ENCODE data around the gene CACNG4. TPM values are rescaled to one million over a fixed set of nuclear protein-coding genes. Genes with fewer than 3 reads are reported as not detected.

Gene CACNG4
- total RNA-seq, 2 experiments from 2014 or later = not detected

- H3K27ac ChIP-seq (ENCODE audit: low read depth, low read length, poor library complexity, severe bottlenecking) = no peak overlapping the region
- no peaks in the 10 kb centered on the region for H3K4me1 ChIP-seq (ENCODE audit: insufficient read depth, low read length, poor library complexity, severe bottlenecking)
- intact Hi-C loops (cut with micrococcal nuclease; ENCODE audit: unreplicated experiment) = no loop called here
- H3K9me3 ChIP-seq (ENCODE audit: low read length) = no peaks in the 10 kb centered on the region
- H3K36me3 ChIP-seq (ENCODE audit: insufficient read depth, low read length) = no peaks in the 10 kb centered on the region
- CTCF ChIA-PET (ENCODE audit: unreplicated experiment) = no interaction called here
- DNase-seq (ENCODE audit: low spot score) = no peak
- H4K20me1 ChIP-seq (ENCODE audit: insufficient read depth, low read length) = no peaks in the 10 kb centered on the region
- H3K4me3 ChIP-seq (ENCODE audit: low read depth, low read length, poor library complexity, severe bottlenecking) = no peak overlapping the region
- no TSS peak for BruUV-seq (replicated peaks)
- POLR2A ChIA-PET = interaction anchor here (0.6 kb wide), 1 partner anchor 1215 kb away, joined by 3 read pairs; no protein-coding TSS in a partner anchor
- TF ChIP-seq EZH2phosphoT487 (IDR thresholded peaks at IDR 0.05; ENCODE audit: borderline replicate concordance, low read depth, low read length) = no peak
- H3K79me2 ChIP-seq (ENCODE audit: insufficient read depth, low read depth, low read length) = no peaks in the 10 kb centered on the region
- no peak overlapping the region for H2AFZ ChIP-seq (ENCODE audit: low read length)
- H3K9me2 ChIP-seq (ENCODE audit: insufficient read depth, low read length) = no peaks in the 10 kb centered on the region
- H3K4me2 ChIP-seq (ENCODE audit: low read length) = no peak overlapping the region
These were observed 23.7 kb downstream of the CACNG4 start for GRCh38 chr17:66988069-66988798.

DNA sequence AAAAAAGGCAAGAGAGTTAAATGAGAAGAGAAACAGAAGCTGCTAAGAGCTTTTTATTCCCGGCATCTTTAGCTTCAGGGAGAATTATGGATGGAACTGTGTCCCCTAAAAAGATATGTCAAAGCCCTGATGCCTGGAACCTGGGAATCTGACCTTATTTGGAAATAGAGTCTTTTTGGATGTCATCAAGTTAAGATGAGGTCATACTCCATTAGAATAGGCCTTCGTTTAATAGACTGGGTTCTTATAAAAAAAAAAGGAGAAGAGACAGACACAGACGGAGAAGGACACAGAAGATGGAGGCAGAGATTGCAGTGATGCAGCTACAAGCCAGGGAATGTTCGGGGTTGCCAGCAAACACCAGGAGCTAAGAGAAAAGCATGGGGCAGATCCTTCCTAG lies 24.6 kb downstream of the CACNG4 start:
- Histone ChIP-seq H3K79me2 (ENCODE audit: insufficient read depth, low read depth, low read length) (no peaks in the 10 kb centered on the region), H3K4me3 (ENCODE audit: low read depth, low read length, poor library complexity, severe bottlenecking) (no peak overlapping the region), H4K20me1 (ENCODE audit: insufficient read depth, low read length) (no peaks in the 10 kb centered on the region), H3K36me3 (ENCODE audit: insufficient read depth, low read length) (no peaks in the 10 kb centered on the region), H3K9me3 (ENCODE audit: low read length) (no peaks in the 10 kb centered on the region), H2AFZ (ENCODE audit: low read length) (no peak overlapping the region), H3K27ac (ENCODE audit: low read depth, low read length, poor library complexity, severe bottlenecking) (no peak overlapping the region), H3K4me1 (ENCODE audit: insufficient read depth, low read length, poor library complexity, severe bottlenecking) (no peaks in the 10 kb centered on the region), H3K9me2 (ENCODE audit: insufficient read depth, low read length) (no peaks in the 10 kb centered on the region), H3K4me2 (ENCODE audit: low read length) (no peak overlapping the region)
- TF ChIP-seq CTCF (conservative IDR thresholded peaks at IDR 0.05; ENCODE audit: low read length) = no peak
- no peak for TF ChIP-seq EZH2phosphoT487 (IDR thresholded peaks at IDR 0.05; ENCODE audit: borderline replicate concordance, low read depth, low read length)
- POLR2A ChIA-PET = interaction anchor here (0.6 to 0.7 kb wide), 3 partner anchors 15 to 1215 kb away, joined by 3 to 5 read pairs (median 3); no protein-coding TSS in a partner anchor
- no TSS peak for BruUV-seq (replicated peaks)
- no peak for DNase-seq (ENCODE audit: low spot score)
- CTCF ChIA-PET (ENCODE audit: unreplicated experiment) = interaction anchor here (0.6 kb wide), 1 partner anchor 221 kb away, joined by 3 read pairs; no protein-coding TSS in a partner anchor
- intact Hi-C loops (cut with micrococcal nuclease; ENCODE audit: unreplicated experiment) = no loop called here

GRCh38 chr17:66989579-66989978 lies 25.1 kb downstream of the CACNG4 start:
- Histone ChIP-seq H3K4me1 (ENCODE audit: insufficient read depth, low read length, poor library complexity, severe bottlenecking) (no peaks in the 10 kb centered on the region), H3K9me3 (ENCODE audit: low read length) (no peaks in the 10 kb centered on the region), H2AFZ (ENCODE audit: low read length) (no peak overlapping the region), H3K36me3 (ENCODE audit: insufficient read depth, low read length) (no peaks in the 10 kb centered on the region), H3K9me2 (ENCODE audit: insufficient read depth, low read length) (no peaks in the 10 kb centered on the region), H4K20me1 (ENCODE audit: insufficient read depth, low read length) (no peaks in the 10 kb centered on the region), H3K79me2 (ENCODE audit: insufficient read depth, low read depth, low read length) (no peaks in the 10 kb centered on the region), H3K4me3 (ENCODE audit: low read depth, low read length, poor library complexity, severe bottlenecking) (no peak overlapping the region), H3K4me2 (ENCODE audit: low read length) (no peak overlapping the region), H3K27ac (ENCODE audit: low read depth, low read length, poor library complexity, severe bottlenecking) (no peak overlapping the region)
- ChIA-PET CTCF (ENCODE audit: unreplicated experiment) (interaction anchor here (0.6 kb wide), 1 partner anchor 222 kb away, joined by 3 read pairs; no protein-coding TSS in a partner anchor), POLR2A (interaction anchor here (0.7 kb wide), 1 partner anchor 16 kb away, joined by 5 read pairs; no protein-coding TSS in a partner anchor)
- no peak for DNase-seq (ENCODE audit: low spot score)
- intact Hi-C loops (cut with micrococcal nuclease; ENCODE audit: unreplicated experiment) = no loop called here
- BruUV-seq (replicated peaks) = no TSS peak
- TF ChIP-seq CTCF (conservative IDR thresholded peaks at IDR 0.05; ENCODE audit: low read length) = no peak
- no peak for TF ChIP-seq EZH2phosphoT487 (IDR thresholded peaks at IDR 0.05; ENCODE audit: borderline replicate concordance, low read depth, low read length)
